GM23338 (cell line): Measurements from ENCODE around the gene ING1. TPM values are rescaled to one million over a fixed set of nuclear protein-coding genes. Genes with fewer than 3 reads are reported as not detected.

ENCODE experiments used
- ATAC-seq: fragments of 200-7000 bp; cut with Tn5 transposase; 3 replicates; pipeline ENCODE4 v1.9.1; 2020
- DNase-seq: peaks from one replicate; pipeline ENCODE4 v3.0.0-alpha.2; 2015; ENCODE audit warnings: low spot score
- H2AFZ ChIP-seq: fragments of 200-600 bp; sonication (generic); 2 replicates; pipeline ENCODE4 v1.8.0; 2016; ENCODE audit warnings: antibody characterized with exemption, mild to moderate bottlenecking, moderate library complexity
- H3F3A ChIP-seq: fragments of 200-600 bp; sonication (generic); replicated peaks from 2 replicates; pipeline ENCODE4 v1.8.0; 2017; ENCODE audit warnings: antibody characterized with exemption, mixed run types, low read depth
- H3K27ac ChIP-seq: fragments of 200-600 bp; sonication (generic); 2 replicates; pipeline ENCODE4 v1.6.1; 2016; ENCODE audit warnings: low read depth
- H3K27me3 ChIP-seq: fragments of 200-600 bp; sonication (generic); 2 replicates; pipeline ENCODE4 v1.8.0; 2016; ENCODE audit warnings: mild to moderate bottlenecking, mixed run types, moderate library complexity; ENCODE audit not compliant: insufficient read depth
- H3K36me3 ChIP-seq: fragments of 200-600 bp; sonication (generic); 2 replicates; pipeline ENCODE4 v1.8.0; 2016; ENCODE audit warnings: mild to moderate bottlenecking; ENCODE audit not compliant: insufficient read depth
- H3K4me1 ChIP-seq: fragments of 200-600 bp; sonication (generic); 2 replicates; pipeline ENCODE4 v1.8.0; 2016; ENCODE audit warnings: mild to moderate bottlenecking, moderate library complexity; ENCODE audit not compliant: insufficient read depth
- H3K4me2 ChIP-seq: fragments of 200-600 bp; sonication (generic); 2 replicates; pipeline ENCODE4 v1.7.1; 2017; ENCODE audit warnings: mixed run types
- H3K4me3 ChIP-seq: fragments of 200-600 bp; sonication (generic); 2 replicates; pipeline ENCODE4 v1.6.1; 2016; ENCODE audit warnings: mixed run types
- H3K79me2 ChIP-seq: fragments of 200-600 bp; sonication (generic); replicated peaks from 2 replicates; pipeline ENCODE4 v1.8.0; 2017; ENCODE audit warnings: mild to moderate bottlenecking; ENCODE audit not compliant: insufficient read depth
- H3K9me2 ChIP-seq: fragments of 200-600 bp; sonication (generic); 2 replicates; pipeline ENCODE4 v1.8.0; 2017; ENCODE audit not compliant: insufficient read depth
- H4K20me1 ChIP-seq: fragments of 200-600 bp; sonication (generic); replicated peaks from 2 replicates; pipeline ENCODE4 v1.8.0; 2017; ENCODE audit warnings: mild to moderate bottlenecking; ENCODE audit not compliant: insufficient read depth
- H3K27ac Mint-ChIP-seq: 2 replicates; pipeline ENCODE4 v1.8.0; 2020; ENCODE audit warnings: inconsistent platforms, mild to moderate bottlenecking, moderate library complexity, mixed read lengths
- H3K27me3 Mint-ChIP-seq: 3 replicates; pipeline ENCODE4 v1.8.0; 2022; ENCODE audit warnings: low read depth, mild to moderate bottlenecking, moderate library complexity, mixed read lengths, inconsistent platforms; ENCODE audit not compliant: insufficient read depth, poor library complexity
- H3K36me3 Mint-ChIP-seq: 3 replicates; pipeline ENCODE4 v1.8.0; 2021; ENCODE audit warnings: low read depth, mild to moderate bottlenecking, inconsistent platforms, moderate library complexity, mixed read lengths
- H3K4me1 Mint-ChIP-seq: 3 replicates; pipeline ENCODE4 v1.8.0; 2020; ENCODE audit warnings: mild to moderate bottlenecking, inconsistent platforms, mixed read lengths
- H3K4me3 Mint-ChIP-seq: 3 replicates; pipeline ENCODE4 v1.8.0; 2021; ENCODE audit warnings: moderate library complexity, mild to moderate bottlenecking, inconsistent platforms, mixed read lengths
- H3K9me3 Mint-ChIP-seq: 3 replicates; pipeline ENCODE4 v1.8.0; 2020; ENCODE audit warnings: moderate library complexity, mild to moderate bottlenecking, inconsistent platforms, mixed read lengths
- CREB1 ChIP-seq: fragments of 250-450 bp; sonication (Bioruptor Pico); IDR thresholded peaks from 2 replicates; pipeline ENCODE4 v1.5.0; 2020; ENCODE audit warnings: low read depth, mild to moderate bottlenecking, moderate library complexity
- EZH2phosphoT487 ChIP-seq: fragments of 200-600 bp; sonication (generic); IDR thresholded peaks from one replicate; pipeline ENCODE4 v1.8.1; 2018; ENCODE audit warnings: antibody characterized with exemption; ENCODE audit not compliant: unreplicated experiment
- JUNB ChIP-seq: IDR thresholded peaks from one replicate; pipeline ENCODE4 v1.6.1; 2016; ENCODE audit warnings: antibody characterized with exemption; ENCODE audit not compliant: unreplicated experiment
- NANOG ChIP-seq: IDR thresholded peaks from 2 replicates; pipeline ENCODE4 v1.6.1; 2016; ENCODE audit warnings: antibody characterized with exemption, borderline replicate concordance
- STAT1 ChIP-seq: IDR thresholded peaks from one replicate; pipeline ENCODE4 v1.6.1; 2016; ENCODE audit warnings: antibody characterized with exemption; ENCODE audit not compliant: unreplicated experiment
- ZNF114 ChIP-seq: fragments of 250-450 bp; sonication (Bioruptor Pico); IDR thresholded peaks from 2 replicates; pipeline ENCODE4 v1.5.0; 2020; ENCODE audit warnings: mild to moderate bottlenecking, moderate library complexity
- ZNF331 ChIP-seq: fragments of 250-450 bp; sonication (Bioruptor Pico); IDR thresholded peaks from 2 replicates; pipeline ENCODE4 v1.5.0; 2020; ENCODE audit warnings: low read depth, mild to moderate bottlenecking, moderate library complexity
- ZNF462 ChIP-seq: fragments of 250-450 bp; sonication (Bioruptor Pico); IDR thresholded peaks from 2 replicates; pipeline ENCODE4 v1.5.0; 2020; ENCODE audit warnings: mild to moderate bottlenecking, moderate library complexity
- polyA plus RNA-seq: library from polyadenylated mRNA; unstranded; fragments of >200 nt; fragmentation: Nextera tagmentation; extraction: Ambion mirVana; gene quantifications from 2 replicates; pipeline ENCODE4 v1.2.1, GENCODE V29; 2016
- total RNA-seq: library from RNA; depleted of rRNA; stranded (reverse); fragments of >200 nt; shearing (Covaris generic); gene quantifications from 2 replicates; pipeline ENCODE4 v1.2.3, GENCODE V29; 2014

Gene ING1
- total and polyA plus RNA-seq, 2 experiments from 2014 or later = 27.4 to 34.4 TPM

DNA sequence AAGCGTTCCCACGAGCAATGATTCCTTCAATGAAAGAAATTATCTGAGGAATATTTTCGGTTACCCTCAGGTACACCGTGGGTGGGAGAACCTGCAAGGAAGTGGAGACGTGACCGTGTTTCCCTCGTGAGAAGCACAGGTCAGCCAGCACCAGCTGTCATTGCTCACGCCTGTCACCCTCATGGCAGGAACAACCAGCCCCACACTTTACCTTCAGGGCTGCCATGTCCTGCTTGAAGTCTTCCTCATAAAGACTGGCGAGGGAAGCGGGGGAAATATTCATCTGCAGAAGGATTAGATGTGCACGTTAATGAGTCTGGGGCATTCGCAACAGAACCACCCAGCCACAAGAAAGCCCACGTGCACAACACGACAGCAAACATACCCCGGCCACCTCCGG, 25.8 kb upstream of the ING1 start:
- Histone ChIP-seq H2AFZ (no peak overlapping the region), H3K4me1 (no peaks in the 10 kb centered on the region), H4K20me1 (no peaks in the 10 kb centered on the region; the same call in none of the 2 replicates), H3K27ac (no peak overlapping the region), H3F3A (0 out of 2 replicates have a peak, but pooled peaks cover 2% of the 10 kb centered on the region), H3K4me2 (no peak overlapping the region), H3K4me3 (no peak overlapping the region), H3K27me3 (no peaks in the 10 kb centered on the region), H3K36me3 (peaks cover 9% of the 10 kb centered on the region; the same call in 1 of the 2 replicates), H3K9me2 (no peaks in the 10 kb centered on the region), H3K79me2 (no peaks in the 10 kb centered on the region)
- no peak for ATAC-seq
- no peak for DNase-seq
- Mint-ChIP-seq H3K36me3 (peaks cover 23% of the 10 kb centered on the region), H3K9me3 (no peaks in the 10 kb centered on the region), H3K4me3 (no peak overlapping the region), H3K27me3 (peaks cover 4% of the 10 kb centered on the region), H3K4me1 (no peaks in the 10 kb centered on the region), H3K27ac (no peak overlapping the region)
- TF ChIP-seq EZH2phosphoT487 = no peak
- no peak for TF ChIP-seq ZNF462 (CRISPR knock-in tag)
- TF ChIP-seq JUNB = no peak
- no peak for TF ChIP-seq NANOG
- no peak for TF ChIP-seq ZNF331 (CRISPR knock-in tag)
- TF ChIP-seq ZNF114 (CRISPR knock-in tag) = no peak
- TF ChIP-seq CREB1 (CRISPR knock-in tag) = no peak
- no peak for TF ChIP-seq STAT1
